ENCODE results near the gene SIK2.

SIK2 gene

DNA sequence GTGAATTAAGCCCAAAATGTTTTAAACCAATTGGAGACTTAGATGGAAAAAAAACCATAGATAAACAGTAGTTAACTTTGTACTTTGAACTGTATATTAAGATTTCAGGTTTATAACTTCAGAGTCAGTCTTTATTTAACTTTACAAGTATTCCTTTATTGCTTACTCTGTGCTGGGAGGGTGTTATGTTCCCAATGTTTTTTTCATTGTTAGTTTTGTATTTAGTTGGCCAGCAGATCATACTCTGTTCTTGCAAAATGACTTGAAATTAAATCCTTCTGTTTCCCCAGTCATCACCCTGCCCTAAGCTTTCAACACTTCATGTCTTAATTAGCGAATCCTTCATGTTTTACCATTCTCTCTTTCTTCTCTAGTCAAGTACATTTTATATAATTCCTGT is 25.3 kb downstream of the SIK2 start:
- Histone ChIP-seq H3K27ac (ENCODE audit: low read depth, low read length) (no peak overlapping the region), H3K27me3 (ENCODE audit: control insufficient read depth, insufficient read depth, low read length) (no peaks in the 10 kb centered on the region), H3K9ac (ENCODE audit: low read depth, low read length) (no peak overlapping the region), H3K36me3 (ENCODE audit: control insufficient read depth, insufficient read depth, low read length) (peaks cover 4% of the 10 kb centered on the region; the same call in 1 of the 2 replicates), H3K4me1 (ENCODE audit: control insufficient read depth, insufficient read depth, low read length) (no peaks in the 10 kb centered on the region), H3K4me3 (ENCODE audit: low read depth, low read length) (no peak overlapping the region), H3K9me3 (ENCODE audit: control insufficient read depth, insufficient read depth, low read length) (no peaks in the 10 kb centered on the region)

- no peak overlapping the region for H3K4me3 ChIP-seq (ENCODE audit: low read depth, low read length)
- H3K36me3 ChIP-seq (ENCODE audit: control insufficient read depth, insufficient read depth, low read length), result no peaks in the 10 kb centered on the region
Measured at GRCh38 chr11:111629499-111629898, 27.2 kb downstream of the SIK2 start.

GRCh38 chr11:111631024-111631665 is 28.9 kb downstream of the SIK2 start:
- H3K4me1 ChIP-seq (ENCODE audit: control insufficient read depth, insufficient read depth, low read length), result 0 out of 2 replicates have a peak, but pooled peaks cover 3% of the 10 kb centered on the region
- H3K9ac ChIP-seq (ENCODE audit: low read depth, low read length), result no peak overlapping the region
- H3K36me3 ChIP-seq (ENCODE audit: control insufficient read depth, insufficient read depth, low read length), result no peaks in the 10 kb centered on the region
- no peak overlapping the region for H3K27ac ChIP-seq (ENCODE audit: low read depth, low read length)
- H3K4me3 ChIP-seq (ENCODE audit: low read depth, low read length), result no peak overlapping the region
- no peaks in the 10 kb centered on the region for H3K9me3 ChIP-seq (ENCODE audit: control insufficient read depth, insufficient read depth, low read length)
- no peaks in the 10 kb centered on the region for H3K27me3 ChIP-seq (ENCODE audit: control insufficient read depth, insufficient read depth, low read length)

More at GRCh38 chr11:111629499-111629898, 27.2 kb downstream of the SIK2 start:
- Histone ChIP-seq H3K4me1 (ENCODE audit: control insufficient read depth, insufficient read depth, low read length) (no peaks in the 10 kb centered on the region), H3K27me3 (ENCODE audit: control insufficient read depth, insufficient read depth, low read length) (no peaks in the 10 kb centered on the region), H3K9ac (ENCODE audit: low read depth, low read length) (no peak overlapping the region), H3K27ac (ENCODE audit: low read depth, low read length) (no peak overlapping the region), H3K9me3 (ENCODE audit: control insufficient read depth, insufficient read depth, low read length) (no peaks in the 10 kb centered on the region)

GRCh38 chr11:111631666-111632039 is 29.4 kb downstream of the SIK2 start:
- no peak overlapping the region for H3K4me3 ChIP-seq (ENCODE audit: low read depth, low read length)
- H3K9me3 ChIP-seq (ENCODE audit: control insufficient read depth, insufficient read depth, low read length), result no peaks in the 10 kb centered on the region
- no peaks in the 10 kb centered on the region for H3K27me3 ChIP-seq (ENCODE audit: control insufficient read depth, insufficient read depth, low read length)
- no peaks in the 10 kb centered on the region for H3K36me3 ChIP-seq (ENCODE audit: control insufficient read depth, insufficient read depth, low read length)
- H3K27ac ChIP-seq (ENCODE audit: low read depth, low read length), result no peak overlapping the region
- no peak overlapping the region for H3K9ac ChIP-seq (ENCODE audit: low read depth, low read length)
- H3K4me1 ChIP-seq (ENCODE audit: control insufficient read depth, insufficient read depth, low read length), result 0 out of 2 replicates have a peak, but pooled peaks cover 3% of the 10 kb centered on the region

DNA sequence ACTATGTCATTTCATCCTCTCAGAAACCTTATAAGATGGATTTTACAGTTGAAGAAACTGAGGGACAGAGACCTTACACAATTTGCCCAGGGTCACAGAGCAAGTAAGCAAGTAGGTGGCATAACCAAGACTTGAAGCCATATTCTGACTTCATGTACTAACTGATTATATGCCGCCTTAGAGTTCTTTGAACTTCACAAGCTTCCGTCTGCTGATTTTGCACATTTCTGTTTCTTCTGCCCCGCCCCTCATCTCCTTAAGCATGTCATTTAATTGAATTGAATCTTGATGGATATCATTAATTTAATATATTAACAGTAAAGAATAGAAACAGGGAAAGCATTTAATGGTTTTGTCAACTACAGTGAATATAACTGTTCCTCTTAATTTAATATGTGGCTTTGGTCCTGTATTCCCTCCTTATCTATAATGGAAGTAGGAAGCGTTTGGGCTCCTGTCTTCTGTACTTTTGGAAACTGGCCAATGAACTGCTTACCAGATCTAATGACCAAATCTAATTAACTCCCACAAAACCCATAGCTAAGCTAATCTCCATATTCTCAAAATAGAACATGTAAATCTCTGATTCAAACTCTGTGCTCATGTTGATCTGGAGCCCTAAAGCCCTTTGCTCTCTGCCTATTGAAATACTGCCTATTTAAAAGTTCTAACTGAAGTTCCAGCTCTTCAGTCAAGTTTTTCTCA is 30.4 kb downstream of the SIK2 start:
- no peak overlapping the region for H3K4me3 ChIP-seq (ENCODE audit: low read depth, low read length)
- H3K9me3 ChIP-seq (ENCODE audit: control insufficient read depth, insufficient read depth, low read length), result no peaks in the 10 kb centered on the region
- no peaks in the 10 kb centered on the region for H3K27me3 ChIP-seq (ENCODE audit: control insufficient read depth, insufficient read depth, low read length)
- peaks cover 3% of the 10 kb centered on the region; the same call in 1 of the 2 replicates for H3K4me1 ChIP-seq (ENCODE audit: control insufficient read depth, insufficient read depth, low read length)
- H3K9ac ChIP-seq (ENCODE audit: low read depth, low read length), result no peak overlapping the region
- H3K27ac ChIP-seq (ENCODE audit: low read depth, low read length), result no peak overlapping the region
- H3K36me3 ChIP-seq (ENCODE audit: control insufficient read depth, insufficient read depth, low read length), result no peaks in the 10 kb centered on the region

DNA sequence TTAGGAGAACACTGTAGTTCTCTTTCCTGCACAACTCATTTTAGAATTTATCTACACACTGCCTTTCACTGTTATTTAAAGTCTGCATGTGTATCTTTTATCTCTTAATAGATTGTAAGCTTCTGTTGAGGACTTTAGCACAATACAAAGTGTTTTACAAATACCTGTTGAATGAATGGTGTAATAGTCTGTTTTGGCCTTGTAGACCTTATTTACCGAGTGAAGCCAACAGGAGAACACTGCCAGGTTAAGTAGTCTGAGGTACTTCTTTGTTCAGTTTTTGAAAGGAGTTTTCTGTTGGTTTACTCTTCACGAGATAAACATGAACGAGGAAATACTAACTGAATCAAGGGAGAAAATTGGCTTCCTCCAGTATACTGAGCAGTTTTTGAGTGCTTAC is 31.0 kb downstream of the SIK2 start:
- H3K9ac ChIP-seq (ENCODE audit: low read depth, low read length), result no peak overlapping the region
- no peaks in the 10 kb centered on the region for H3K36me3 ChIP-seq (ENCODE audit: control insufficient read depth, insufficient read depth, low read length)
- no peak overlapping the region for H3K4me3 ChIP-seq (ENCODE audit: low read depth, low read length)
- H3K27ac ChIP-seq (ENCODE audit: low read depth, low read length), result no peak overlapping the region
- peaks cover 9% of the 10 kb centered on the region; the same call in 1 of the 2 replicates for H3K4me1 ChIP-seq (ENCODE audit: control insufficient read depth, insufficient read depth, low read length)
- H3K27me3 ChIP-seq (ENCODE audit: control insufficient read depth, insufficient read depth, low read length), result no peaks in the 10 kb centered on the region
- no peaks in the 10 kb centered on the region for H3K9me3 ChIP-seq (ENCODE audit: control insufficient read depth, insufficient read depth, low read length)

DNA sequence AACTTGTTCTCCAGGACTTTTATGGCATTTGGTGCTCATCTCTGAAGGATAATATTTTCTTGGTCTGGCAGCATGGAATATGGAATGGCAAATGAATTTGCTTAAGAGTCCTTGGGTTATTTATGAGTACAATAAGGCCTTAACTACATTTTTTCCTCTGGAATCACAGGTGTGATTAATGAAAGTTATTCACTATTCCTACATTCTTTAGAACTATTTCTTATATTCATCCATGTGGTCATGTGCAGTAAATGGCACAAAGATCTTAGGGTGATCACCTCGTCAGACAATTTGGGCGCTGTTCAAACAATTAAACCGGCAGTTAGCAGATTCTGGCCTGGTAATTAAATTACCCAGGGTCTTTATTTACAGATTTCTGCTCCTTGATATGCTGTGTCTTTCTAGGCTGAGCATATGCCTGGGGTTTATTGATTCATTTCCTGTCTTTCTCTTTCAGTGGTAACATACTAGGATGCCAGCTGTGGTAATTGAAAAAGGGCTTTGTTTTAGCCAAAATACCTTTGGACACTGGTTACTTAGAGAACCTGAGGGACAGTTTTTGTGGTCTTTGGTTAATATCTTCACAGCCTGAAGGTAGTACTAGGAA is 31.6 kb downstream of the SIK2 start:
- no peak overlapping the region for H3K27ac ChIP-seq (ENCODE audit: low read depth, low read length)
- H3K4me3 ChIP-seq (ENCODE audit: low read depth, low read length), result no peak overlapping the region
- no peaks in the 10 kb centered on the region for H3K27me3 ChIP-seq (ENCODE audit: control insufficient read depth, insufficient read depth, low read length)
- no peak overlapping the region for H3K9ac ChIP-seq (ENCODE audit: low read depth, low read length)
- H3K36me3 ChIP-seq (ENCODE audit: control insufficient read depth, insufficient read depth, low read length), result no peaks in the 10 kb centered on the region
- no peaks in the 10 kb centered on the region for H3K9me3 ChIP-seq (ENCODE audit: control insufficient read depth, insufficient read depth, low read length)
- peaks cover 13% of the 10 kb centered on the region for H3K4me1 ChIP-seq (ENCODE audit: control insufficient read depth, insufficient read depth, low read length)

DNA sequence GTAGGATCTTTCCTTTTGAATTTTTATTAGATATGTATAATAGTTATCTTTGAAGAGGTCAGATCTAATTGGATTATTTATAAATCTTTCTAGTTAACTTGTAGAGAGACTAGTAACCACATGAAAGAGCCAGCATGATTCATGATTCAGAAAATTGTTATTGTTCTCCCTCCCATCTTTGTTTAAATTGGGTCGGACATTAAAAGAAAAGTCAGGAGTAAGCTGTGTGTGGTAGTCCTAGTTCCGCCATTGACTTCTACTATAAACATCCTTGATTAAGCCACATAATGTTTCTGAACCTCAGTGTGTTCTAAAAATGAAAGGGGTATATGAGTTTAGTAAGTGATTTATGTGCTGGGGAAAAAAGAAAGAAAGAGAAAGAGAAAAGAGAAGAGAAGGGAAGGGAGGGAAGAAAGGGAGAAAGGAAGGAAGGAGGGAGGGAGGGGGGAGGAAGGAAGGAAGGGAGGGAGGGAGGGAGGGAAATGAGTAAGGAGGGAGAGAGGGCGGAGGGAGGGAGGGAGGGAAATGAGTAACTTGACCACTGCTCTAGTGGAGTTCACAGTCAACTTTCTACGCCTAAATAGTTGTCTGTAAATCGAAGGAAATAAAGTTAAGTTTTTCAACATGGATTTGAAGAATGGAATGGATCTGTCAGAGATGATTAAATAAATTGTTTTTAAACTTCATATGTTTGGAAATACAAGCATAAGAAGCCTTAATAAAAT is 32.9 kb downstream of the SIK2 start:
- Histone ChIP-seq H3K4me3 (ENCODE audit: low read depth, low read length) (no peak overlapping the region), H3K27me3 (ENCODE audit: control insufficient read depth, insufficient read depth, low read length) (no peaks in the 10 kb centered on the region), H3K4me1 (ENCODE audit: control insufficient read depth, insufficient read depth, low read length) (peaks cover 26% of the 10 kb centered on the region), H3K9ac (ENCODE audit: low read depth, low read length) (no peak overlapping the region), H3K36me3 (ENCODE audit: control insufficient read depth, insufficient read depth, low read length) (no peaks in the 10 kb centered on the region), H3K27ac (ENCODE audit: low read depth, low read length) (no peak overlapping the region), H3K9me3 (ENCODE audit: control insufficient read depth, insufficient read depth, low read length) (no peaks in the 10 kb centered on the region)

DNA sequence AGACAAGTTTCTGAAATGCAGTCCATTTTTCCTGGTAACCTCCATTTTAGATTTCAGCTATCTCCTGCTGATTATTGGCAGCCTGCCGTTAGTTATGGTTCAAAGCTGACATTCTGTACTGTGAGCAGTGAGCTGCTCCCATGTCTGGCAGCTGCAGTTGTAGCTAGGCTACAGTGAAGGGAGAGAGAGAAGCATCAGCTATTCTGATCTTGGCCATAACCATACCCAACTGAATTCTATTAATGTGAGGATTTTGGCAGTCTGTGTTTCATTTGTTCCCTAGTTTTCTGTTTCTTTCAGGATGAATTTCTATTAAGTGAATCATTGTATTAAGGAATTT is 33.4 kb downstream of the SIK2 start:
- Histone ChIP-seq H3K9ac (ENCODE audit: low read depth, low read length) (no peak overlapping the region), H3K27ac (ENCODE audit: low read depth, low read length) (no peak overlapping the region), H3K9me3 (ENCODE audit: control insufficient read depth, insufficient read depth, low read length) (no peaks in the 10 kb centered on the region), H3K27me3 (ENCODE audit: control insufficient read depth, insufficient read depth, low read length) (no peaks in the 10 kb centered on the region), H3K4me1 (ENCODE audit: control insufficient read depth, insufficient read depth, low read length) (peaks cover 30% of the 10 kb centered on the region), H3K36me3 (ENCODE audit: control insufficient read depth, insufficient read depth, low read length) (no peaks in the 10 kb centered on the region), H3K4me3 (ENCODE audit: low read depth, low read length) (no peak overlapping the region)

- Histone ChIP-seq H3K27me3 (ENCODE audit: control insufficient read depth, insufficient read depth, low read length) (no peaks in the 10 kb centered on the region), H3K9me3 (ENCODE audit: control insufficient read depth, insufficient read depth, low read length) (no peaks in the 10 kb centered on the region), H3K4me3 (ENCODE audit: low read depth, low read length) (no peak overlapping the region), H3K4me1 (ENCODE audit: control insufficient read depth, insufficient read depth, low read length) (peaks cover 30% of the 10 kb centered on the region), H3K27ac (ENCODE audit: low read depth, low read length) (no peak overlapping the region), H3K9ac (ENCODE audit: low read depth, low read length) (no peak overlapping the region), H3K36me3 (ENCODE audit: control insufficient read depth, insufficient read depth, low read length) (no peaks in the 10 kb centered on the region)
Measured at GRCh38 chr11:111637885-111638284, 35.6 kb downstream of the SIK2 start.

Data from HUES48 (cell line).